ENCODE measurements around the gene RAB11FIP4.

Gene RAB11FIP4

GRCh38 chr17:31412511-31412910 lies 21.0 kb downstream of the RAB11FIP4 start:
- H3K4me3 ChIP-seq (ENCODE audit: low read depth, low read length): no peak overlapping the region
- TF ChIP-seq, protein P1, sequence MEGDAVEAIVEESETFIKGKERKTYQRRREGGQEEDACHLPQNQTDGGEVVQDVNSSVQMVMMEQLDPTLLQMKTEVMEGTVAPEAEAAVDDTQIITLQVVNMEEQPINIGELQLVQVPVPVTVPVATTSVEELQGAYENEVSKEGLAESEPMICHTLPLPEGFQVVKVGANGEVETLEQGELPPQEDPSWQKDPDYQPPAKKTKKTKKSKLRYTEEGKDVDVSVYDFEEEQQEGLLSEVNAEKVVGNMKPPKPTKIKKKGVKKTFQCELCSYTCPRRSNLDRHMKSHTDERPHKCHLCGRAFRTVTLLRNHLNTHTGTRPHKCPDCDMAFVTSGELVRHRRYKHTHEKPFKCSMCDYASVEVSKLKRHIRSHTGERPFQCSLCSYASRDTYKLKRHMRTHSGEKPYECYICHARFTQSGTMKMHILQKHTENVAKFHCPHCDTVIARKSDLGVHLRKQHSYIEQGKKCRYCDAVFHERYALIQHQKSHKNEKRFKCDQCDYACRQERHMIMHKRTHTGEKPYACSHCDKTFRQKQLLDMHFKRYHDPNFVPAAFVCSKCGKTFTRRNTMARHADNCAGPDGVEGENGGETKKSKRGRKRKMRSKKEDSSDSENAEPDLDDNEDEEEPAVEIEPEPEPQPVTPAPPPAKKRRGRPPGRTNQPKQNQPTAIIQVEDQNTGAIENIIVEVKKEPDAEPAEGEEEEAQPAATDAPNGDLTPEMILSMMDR (IDR thresholded peaks at IDR 0.05; ENCODE audit: low read depth, low read length, missing control alignments): no peak
- no peak for DNase-seq (ENCODE audit: low read depth)

DNA sequence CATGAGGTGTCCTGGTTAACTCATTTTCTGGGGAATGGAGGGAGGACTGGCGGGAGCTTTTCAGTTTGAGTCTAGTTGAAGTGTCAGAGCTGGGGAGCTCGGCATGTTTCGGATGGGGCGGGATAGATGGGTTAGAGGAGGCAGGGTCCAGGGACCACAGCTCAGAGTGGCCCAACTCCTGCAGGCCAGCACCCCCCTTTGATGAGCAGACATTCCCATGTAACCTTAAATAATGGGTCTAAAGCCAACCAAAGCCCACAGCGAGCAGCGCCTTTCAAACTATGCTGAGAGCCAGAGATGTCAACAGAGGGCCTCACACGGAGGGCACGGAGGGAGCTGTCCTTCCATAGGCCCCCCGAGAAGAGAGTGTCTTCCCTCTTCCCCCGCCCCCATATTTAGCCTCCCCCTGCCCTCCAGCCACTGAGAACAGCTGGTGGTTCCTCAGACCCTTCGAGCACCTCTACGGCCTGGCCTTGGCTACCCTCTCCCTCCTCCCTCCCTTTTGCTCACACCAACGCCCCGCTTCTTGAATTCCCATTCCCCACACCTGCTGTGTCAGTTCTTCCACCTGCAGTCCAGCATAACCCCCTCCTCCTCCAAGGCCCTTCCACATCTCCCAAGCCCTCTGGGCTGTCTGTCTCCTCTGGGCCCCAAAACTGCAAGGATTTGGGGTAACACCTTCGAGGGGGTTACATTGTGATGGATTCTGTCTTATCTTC lies 21.8 kb downstream of the RAB11FIP4 start:
- no peak for DNase-seq (ENCODE audit: low read depth)
- TF ChIP-seq, protein P1 (IDR thresholded peaks at IDR 0.05; ENCODE audit: low read depth, low read length, missing control alignments): no peak
- no peak overlapping the region for H3K4me3 ChIP-seq (ENCODE audit: low read depth, low read length)

- DNase-seq (ENCODE audit: low read depth): no peak
These were observed 22.5 kb downstream of the RAB11FIP4 start for GRCh38 chr17:31413874-31414549.

DNA sequence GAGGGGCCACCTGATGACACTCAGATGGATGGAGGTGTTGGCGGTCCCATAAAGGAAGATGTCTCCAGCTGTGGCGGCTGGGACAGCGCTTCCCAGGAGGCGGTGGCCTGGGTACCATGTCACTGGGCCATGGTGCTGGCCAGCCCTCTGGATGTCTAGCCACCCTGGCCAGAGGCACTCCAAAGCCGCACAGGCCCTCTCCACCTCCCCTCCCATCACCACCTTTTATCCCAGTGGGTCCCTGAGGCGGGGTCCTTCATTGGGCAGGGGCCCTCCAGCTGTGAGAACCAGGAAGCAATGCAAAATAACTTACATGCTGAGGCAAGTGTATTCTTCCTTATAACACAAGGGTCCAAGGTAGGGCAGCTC lies 23.1 kb downstream of the RAB11FIP4 start:
- no peak overlapping the region for H3K4me3 ChIP-seq (ENCODE audit: low read depth, low read length)
- TF ChIP-seq, protein P1 (IDR thresholded peaks at IDR 0.05; ENCODE audit: low read depth, low read length, missing control alignments): no peak
- DNase-seq (ENCODE audit: low read depth): no peak

More at GRCh38 chr17:31413874-31414549, 22.5 kb downstream of the RAB11FIP4 start:
- H3K4me3 ChIP-seq (ENCODE audit: low read depth, low read length): no peak overlapping the region
- TF ChIP-seq, protein P1 (IDR thresholded peaks at IDR 0.05; ENCODE audit: low read depth, low read length, missing control alignments): no peak

DNA sequence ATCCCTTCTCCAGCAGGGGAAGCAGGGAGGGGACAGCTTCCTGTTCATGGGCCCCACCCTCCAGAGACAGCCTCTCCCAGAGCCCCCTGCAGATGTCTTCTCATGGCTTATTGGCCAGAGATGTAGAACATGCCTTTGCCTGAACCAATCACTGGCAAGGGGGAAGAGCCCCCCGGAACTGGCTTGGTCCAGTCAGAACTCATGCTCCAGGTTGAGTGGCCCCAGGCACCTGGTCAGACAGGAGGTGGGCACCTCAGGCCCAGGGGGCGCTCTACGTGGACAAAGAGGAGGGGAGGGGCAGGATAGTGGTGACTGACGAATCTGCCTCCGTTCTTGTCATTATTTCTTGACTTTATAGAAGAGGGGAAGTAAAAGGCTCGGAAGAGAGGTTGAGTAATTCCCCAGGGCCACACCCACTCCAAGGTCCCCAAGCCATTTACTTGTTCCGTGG lies 23.6 kb downstream of the RAB11FIP4 start:
- TF ChIP-seq, protein P1 (IDR thresholded peaks at IDR 0.05; ENCODE audit: low read depth, low read length, missing control alignments): no peak
- DNase-seq (ENCODE audit: low read depth): no peak
- no peak overlapping the region for H3K4me3 ChIP-seq (ENCODE audit: low read depth, low read length)

GRCh38 chr17:31415640-31416502 lies 24.4 kb downstream of the RAB11FIP4 start:
- H3K4me3 ChIP-seq (ENCODE audit: low read depth, low read length): no peak overlapping the region
- no peak for DNase-seq (ENCODE audit: low read depth)
- TF ChIP-seq, protein P1 (IDR thresholded peaks at IDR 0.05; ENCODE audit: low read depth, low read length, missing control alignments): no peak
